K562 (cell line): Measurements from ENCODE around the gene SETDB2.

Experiments used
- CHD1 ChIP-seq: fragments of 200-600 bp; sonication (generic); IDR thresholded peaks from one replicate; pipeline ENCODE4 v1.6.1; 2012; ENCODE audit warnings: mild to moderate bottlenecking, moderate library complexity, low read length, inconsistent platforms
- ELF4 ChIP-seq: fragments of 450-650 bp; formaldehyde crosslinking; IDR thresholded peaks from 2 replicates; pipeline ENCODE4 v1.4.0; 2022; ENCODE audit warnings: missing genetic modification characterization
- SMARCC2 ChIP-seq: fragments of 450-650 bp; IDR thresholded peaks from 2 replicates; pipeline ENCODE4 v1.6.1; 2017; ENCODE audit warnings: antibody characterized with exemption, moderate library complexity, mild to moderate bottlenecking, low read depth
- U2AF1 ChIP-seq: fragments of 200-400 bp; formaldehyde crosslinking; optimal IDR thresholded peaks from 2 replicates; pipeline ENCODE3; 2017; ENCODE audit warnings: mild to moderate bottlenecking, low read depth, low read length, moderate library complexity

GRCh38 chr13:49494645-49495044 is 50.6 kb downstream of the SETDB2 start:
- TF ChIP-seq ELF4 (CRISPR knock-in tag) (no peak), CHD1 (no peak), SMARCC2 (no peak), U2AF1 (no peak)
